Tibial nerve (tissue), 4 donors: ENCODE results near the gene NPSR1. TPM values are rescaled to one million over a fixed set of nuclear protein-coding genes. Genes with fewer than 3 reads are reported as not detected.
"Not testable (repeated sequence)": the region's sequence is repeated elsewhere in the genome, so short reads cannot be mapped to it uniquely, and the experiment has no call there.

Experiments
- DNase-seq, 2 donors: peaks; one replicate each; pipeline ENCODE4 v3.0.0-alpha.2; 2019; ENCODE audit warnings: low spot score in 2 of 2
- H3K27ac ChIP-seq, 4 donors: fragments of 200-600 bp; sonication (generic) in 3 of 4; one replicate each; pipeline ENCODE4 v1.5.1; 2017 to 2019; ENCODE audit warnings: mild to moderate bottlenecking in 1 of 4
- H3K27me3 ChIP-seq, 2 donors: fragments of 200-600 bp; sonication (generic) in 1 of 2; one replicate each; pipeline versions ENCODE4 v1.5.1 to v1.6.0; 2017 to 2019
- H3K36me3 ChIP-seq, 3 donors: fragments of 200-600 bp; sonication (generic); one replicate each; pipeline ENCODE4 v1.5.1; 2018 to 2019
- H3K4me1 ChIP-seq, 4 donors: fragments of 200-600 bp; sonication (generic) in 3 of 4; one replicate each; pipeline ENCODE4 v1.5.1; 2017 to 2019
- H3K4me3 ChIP-seq, 4 donors: fragments of 200-600 bp; sonication (generic) in 3 of 4; one replicate each; pipeline ENCODE4 v1.5.1; 2017 to 2019; ENCODE audit warnings: mild to moderate bottlenecking in 1 of 4, moderate library complexity in 1 of 4
- H3K9me3 ChIP-seq, 4 donors: fragments of 200-600 bp; sonication (generic) in 3 of 4; one replicate each; pipeline ENCODE4 v1.5.1; 2017 to 2019
- EP300 ChIP-seq, 2 donors: sonication (generic); formaldehyde crosslinking; IDR thresholded peaks; one replicate each; pipeline ENCODE4 v1.6.1; 2017; ENCODE audit warnings: antibody characterized with exemption in 2 of 2, mild to moderate bottlenecking in 1 of 2
- POLR2A ChIP-seq, 2 donors: fragments of 450-650 bp; IDR thresholded peaks; one replicate each; pipeline ENCODE4 v1.6.1; 2017; ENCODE audit warnings: antibody characterized with exemption in 2 of 2, mild to moderate bottlenecking in 2 of 2, moderate library complexity in 2 of 2
- WGBS, 2 donors: methylation state at CpG; one replicate each; pipeline ENCODE4 v1.1.5; 2018; 5-methylcytosine and 5-hydroxymethylcytosine counted together
- total RNA-seq, 4 donors: library from RNA; depleted of rRNA; stranded (reverse); fragments of >200 nt; gene quantifications; one replicate each; pipeline ENCODE4 v1.1.0, GENCODE V29; 2016
- TF ChIP-seq, protein P1 (sequence below), 5 experiments: fragments of 200-600 bp in 3 of 5; fragments of 450-650 bp in 2 of 5; sonication (generic) in 3 of 5; IDR thresholded peaks; one replicate each; pipeline ENCODE4 v1.5.1; 2016 to 2019; ENCODE audit warnings: antibody characterized with exemption in 5 of 5, mild to moderate bottlenecking in 3 of 5, moderate library complexity in 2 of 5

Gene NPSR1
- total RNA-seq, 4 donors from 2014 or later = not detected

DNA sequence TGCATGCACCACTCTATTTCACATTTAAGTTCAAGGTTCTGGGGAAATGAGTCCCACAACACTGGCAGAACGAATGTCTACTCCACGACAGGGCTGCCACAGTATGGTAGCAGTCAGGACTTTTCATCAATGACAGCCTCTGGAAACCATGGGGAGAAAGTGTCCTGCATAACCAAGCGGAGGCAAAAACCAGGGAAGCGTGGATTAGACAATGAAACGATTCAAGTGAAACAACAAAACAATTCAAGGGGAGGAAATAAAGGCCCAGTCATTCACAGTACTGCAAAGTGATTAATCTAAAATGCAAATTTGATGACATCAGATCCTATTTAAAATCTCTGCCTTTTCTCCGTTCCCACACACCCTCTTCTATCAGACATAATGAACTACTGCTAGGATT is 211.0 kb downstream of the NPSR1 start:
- TF ChIP-seq EP300 (IDR thresholded peaks at IDR 0.05) = no peak
- no peak for TF ChIP-seq POLR2A (IDR thresholded peaks at IDR 0.05)
- TF ChIP-seq, protein P1, sequence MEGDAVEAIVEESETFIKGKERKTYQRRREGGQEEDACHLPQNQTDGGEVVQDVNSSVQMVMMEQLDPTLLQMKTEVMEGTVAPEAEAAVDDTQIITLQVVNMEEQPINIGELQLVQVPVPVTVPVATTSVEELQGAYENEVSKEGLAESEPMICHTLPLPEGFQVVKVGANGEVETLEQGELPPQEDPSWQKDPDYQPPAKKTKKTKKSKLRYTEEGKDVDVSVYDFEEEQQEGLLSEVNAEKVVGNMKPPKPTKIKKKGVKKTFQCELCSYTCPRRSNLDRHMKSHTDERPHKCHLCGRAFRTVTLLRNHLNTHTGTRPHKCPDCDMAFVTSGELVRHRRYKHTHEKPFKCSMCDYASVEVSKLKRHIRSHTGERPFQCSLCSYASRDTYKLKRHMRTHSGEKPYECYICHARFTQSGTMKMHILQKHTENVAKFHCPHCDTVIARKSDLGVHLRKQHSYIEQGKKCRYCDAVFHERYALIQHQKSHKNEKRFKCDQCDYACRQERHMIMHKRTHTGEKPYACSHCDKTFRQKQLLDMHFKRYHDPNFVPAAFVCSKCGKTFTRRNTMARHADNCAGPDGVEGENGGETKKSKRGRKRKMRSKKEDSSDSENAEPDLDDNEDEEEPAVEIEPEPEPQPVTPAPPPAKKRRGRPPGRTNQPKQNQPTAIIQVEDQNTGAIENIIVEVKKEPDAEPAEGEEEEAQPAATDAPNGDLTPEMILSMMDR (IDR thresholded peaks at IDR 0.05) = no peak
- DNase-seq = no peak
- 50 to 53% methylated on average over 6 of the region's 6 CpGs for WGBS, 2 donors
- Histone ChIP-seq H3K9me3 (peaks cover 0 to 13% (median 0%) of the 10 kb centered on the region in 4 donors), H3K4me1 (no peaks in the 10 kb centered on the region), H3K36me3 (no peaks in the 10 kb centered on the region), H3K4me3 (no peak overlapping the region), H3K27ac (no peak overlapping the region), H3K27me3 (no peaks in the 10 kb centered on the region)

DNA sequence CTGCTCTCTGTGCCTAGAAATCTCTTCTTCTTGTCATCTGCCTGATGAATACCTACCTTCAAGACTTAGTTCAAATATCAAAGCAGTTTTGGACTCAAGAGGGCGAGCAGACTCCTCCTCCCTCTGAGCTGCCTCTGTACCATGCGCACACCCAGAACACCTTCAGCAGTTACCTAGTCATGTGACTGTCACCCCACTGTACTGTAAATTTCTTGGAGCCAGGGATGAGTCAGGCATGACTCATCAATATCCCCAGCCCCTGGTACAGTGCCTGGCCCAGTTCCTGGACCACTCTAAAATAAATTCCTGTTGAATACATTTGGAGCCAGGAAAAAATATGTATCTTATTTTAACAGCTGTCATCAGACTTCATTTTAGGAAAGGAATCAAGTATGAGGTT is 212.0 kb downstream of the NPSR1 start:
- 91 to 94% methylated on average over 2 of the region's 2 CpGs for WGBS, 2 donors
- peaks cover 0 to 13% (median 0%) of the 10 kb centered on the region in 4 donors for H3K9me3 ChIP-seq
- H3K36me3 ChIP-seq, H3K27ac ChIP-seq, H3K4me1 ChIP-seq, H3K27me3 ChIP-seq, H3K4me3 ChIP-seq, DNase-seq: not testable (repeated sequence)

DNA sequence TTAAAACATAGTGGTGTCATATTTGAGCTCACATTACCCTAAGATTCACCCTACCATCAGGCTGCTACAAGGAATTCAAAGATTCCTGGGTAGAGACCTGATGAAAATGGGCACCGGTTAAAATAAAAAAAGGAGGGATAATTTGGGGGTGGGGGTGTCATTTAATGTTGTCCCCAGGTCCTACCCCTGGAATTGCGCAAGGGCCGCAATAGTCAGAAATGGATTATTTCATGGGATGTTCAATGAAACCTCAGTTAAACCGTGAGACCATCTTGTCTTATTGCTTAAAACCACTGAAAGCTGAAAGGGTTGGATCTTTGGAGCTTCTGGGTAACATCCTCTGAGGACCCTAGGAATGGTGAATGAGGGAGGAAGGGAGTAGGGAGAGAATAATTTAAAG is 216.3 kb downstream of the NPSR1 start:
- DNase-seq, H3K4me3 ChIP-seq, H3K36me3 ChIP-seq, H3K27me3 ChIP-seq, H3K4me1 ChIP-seq, H3K27ac ChIP-seq: not testable (repeated sequence)
- 95 to 96% methylated on average over 4 of the region's 4 CpGs for WGBS, 2 donors
- peaks cover 0 to 13% (median 0%) of the 10 kb centered on the region in 4 donors for H3K9me3 ChIP-seq

DNA sequence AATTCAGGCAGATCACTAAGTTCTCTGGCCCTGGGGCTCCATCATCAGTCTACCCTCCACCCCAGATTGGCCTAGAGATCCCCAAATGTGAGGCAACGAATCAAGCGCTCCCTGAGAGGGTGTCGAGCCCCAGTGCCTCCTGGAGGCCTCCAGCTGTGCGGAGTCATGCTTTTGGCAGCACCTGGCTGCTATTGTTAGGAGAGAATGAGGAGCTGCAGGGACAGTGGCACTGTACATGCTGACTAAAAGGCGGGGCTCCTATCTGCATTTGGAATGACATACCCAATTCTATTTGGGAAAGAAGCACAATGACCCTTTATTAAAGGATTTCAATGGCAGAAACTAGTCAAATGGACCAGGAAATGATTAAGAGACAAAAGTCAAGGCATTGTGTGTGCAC is 217.5 kb downstream of the NPSR1 start:
- no peaks in the 10 kb centered on the region for H3K27me3 ChIP-seq
- WGBS, 2 donors = 75 to 76% methylated on average over 4 to 5 of the region's 5 CpGs
- TF ChIP-seq, protein P1 (IDR thresholded peaks at IDR 0.05) = no peak
- TF ChIP-seq POLR2A (IDR thresholded peaks at IDR 0.05) = no peak
- TF ChIP-seq EP300 (IDR thresholded peaks at IDR 0.05) = no peak
- H3K4me3 ChIP-seq = no peak overlapping the region
- H3K36me3 ChIP-seq = no peaks in the 10 kb centered on the region
- no peak for DNase-seq
- peaks cover 0 to 13% (median 0%) of the 10 kb centered on the region in 4 donors for H3K9me3 ChIP-seq
- H3K27ac ChIP-seq = no peak overlapping the region
- no peaks in the 10 kb centered on the region for H3K4me1 ChIP-seq

DNA sequence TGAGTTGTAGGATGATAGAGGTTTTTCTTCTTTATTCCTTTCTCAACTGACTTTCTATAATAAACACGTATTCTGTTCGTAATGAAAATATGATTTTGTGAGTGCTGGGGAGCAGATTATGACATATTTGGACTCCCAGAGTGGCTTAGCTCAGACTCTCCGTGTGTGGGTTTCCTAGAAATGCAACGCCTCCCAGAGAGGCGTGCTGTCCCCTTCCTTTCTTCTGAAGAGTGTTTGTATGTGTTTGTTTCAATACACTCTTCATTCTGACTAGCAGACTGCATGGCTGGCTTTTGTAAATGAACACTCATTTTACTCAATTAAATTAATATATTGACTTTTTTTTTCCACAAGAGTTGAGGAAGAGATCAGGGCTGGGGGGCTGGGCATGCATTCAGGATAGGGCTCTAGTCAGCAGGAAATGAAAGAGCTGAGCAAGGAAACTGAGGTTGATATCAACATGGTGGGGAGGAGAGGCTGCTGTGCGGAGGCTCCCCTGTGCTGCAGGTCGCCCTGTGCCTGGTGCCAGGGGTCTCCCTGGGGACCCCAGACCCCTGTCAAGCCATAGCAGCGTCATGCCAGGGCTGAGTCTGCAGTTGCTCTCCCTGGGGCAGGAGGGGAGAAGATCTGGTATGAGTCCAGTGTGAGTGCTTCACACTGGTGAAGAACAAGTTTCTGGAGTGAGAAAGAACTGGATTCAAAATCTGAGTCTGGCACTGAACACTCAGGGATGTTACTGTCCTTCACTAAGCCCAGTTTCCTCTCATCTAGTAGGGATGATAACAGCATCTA is 221.1 kb downstream of the NPSR1 start:
- H3K27me3 ChIP-seq, H3K4me1 ChIP-seq, H3K27ac ChIP-seq, H3K36me3 ChIP-seq, DNase-seq, H3K4me3 ChIP-seq: not testable (repeated sequence)
- H3K9me3 ChIP-seq = peaks cover 0 to 20% (median 0%) of the 10 kb centered on the region in 4 donors
- 43 to 54% methylated on average over 8 of the region's 8 CpGs for WGBS, 2 donors

DNA sequence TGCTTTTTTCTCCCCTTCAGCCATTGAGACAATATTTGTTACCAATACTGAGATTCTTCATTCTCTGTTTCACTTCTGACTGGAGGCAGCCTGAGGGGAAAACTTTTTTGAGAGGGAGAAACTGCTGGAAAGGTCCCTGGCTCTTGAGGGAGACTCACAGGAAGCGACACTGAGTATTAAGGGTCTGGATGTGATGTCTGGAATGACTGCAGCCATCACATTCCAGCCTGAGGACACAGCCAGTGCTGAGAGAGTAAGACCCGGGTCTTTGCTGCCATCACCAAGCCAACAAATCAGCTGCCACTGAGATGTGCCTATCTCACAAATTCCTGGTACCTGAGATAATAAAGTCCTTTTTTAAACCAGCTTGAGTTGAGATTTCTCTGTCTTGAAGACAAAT is 221.9 kb downstream of the NPSR1 start:
- WGBS, 2 donors = 70 to 86% methylated on average over 2 of the region's 2 CpGs
- no peaks in the 10 kb centered on the region for H3K4me1 ChIP-seq
- H3K27me3 ChIP-seq = no peaks in the 10 kb centered on the region
- TF ChIP-seq EP300 (IDR thresholded peaks at IDR 0.05) (no peak), POLR2A (IDR thresholded peaks at IDR 0.05) (no peak)
- peaks cover 0 to 26% (median 0%) of the 10 kb centered on the region in 4 donors for H3K9me3 ChIP-seq
- no peak overlapping the region for H3K4me3 ChIP-seq
- DNase-seq = no peak
- H3K27ac ChIP-seq = no peak overlapping the region
- no peaks in the 10 kb centered on the region for H3K36me3 ChIP-seq

DNA sequence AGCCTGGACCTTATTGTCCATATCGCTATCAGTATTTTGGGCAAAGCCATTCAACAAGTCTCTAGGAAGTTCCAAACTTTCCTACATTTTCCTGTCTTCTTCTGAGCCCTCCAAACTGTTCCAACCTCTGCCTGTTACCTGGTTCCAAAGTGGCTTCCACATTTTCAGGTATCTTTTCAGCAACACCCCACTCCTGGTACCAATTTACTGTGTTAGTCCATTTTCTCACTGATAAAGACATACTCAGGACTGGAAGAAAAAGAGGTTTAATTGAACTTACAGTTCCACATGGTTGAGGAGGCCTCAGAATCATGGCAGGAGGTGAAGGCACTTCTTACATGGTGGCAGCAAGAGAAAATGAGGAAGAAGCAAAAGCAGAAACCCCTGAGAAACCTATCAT is 225.8 kb downstream of the NPSR1 start:
- not testable (repeated sequence) for DNase-seq, H3K36me3 ChIP-seq, H3K27me3 ChIP-seq, H3K27ac ChIP-seq, H3K4me1 ChIP-seq, H3K4me3 ChIP-seq
- WGBS, 2 donors = 91 to 100% methylated on average over 1 of the region's 1 CpG
- H3K9me3 ChIP-seq = peaks cover 0 to 32% (median 0%) of the 10 kb centered on the region in 4 donors

DNA sequence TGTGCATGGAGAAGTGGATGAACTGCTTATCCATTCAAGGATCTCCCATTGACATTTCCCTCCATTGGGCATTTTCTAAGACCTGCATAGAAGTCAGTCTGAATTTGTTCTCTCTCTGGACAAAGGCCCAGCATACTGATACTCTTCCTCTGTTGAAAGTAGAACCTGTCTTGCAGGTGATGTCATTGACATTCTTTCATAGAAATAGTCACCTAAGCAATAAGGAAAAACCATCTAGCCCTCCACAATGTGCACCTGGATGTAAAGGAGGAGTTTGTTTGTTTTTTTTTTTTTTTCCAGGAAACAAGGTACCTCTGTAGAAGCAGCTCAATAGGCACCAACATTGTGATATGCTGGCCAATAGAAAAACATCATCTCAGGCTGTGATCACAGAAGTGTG is 228.8 kb downstream of the NPSR1 start:
- peaks cover 0 to 32% (median 0%) of the 10 kb centered on the region in 4 donors for H3K9me3 ChIP-seq
- no peak overlapping the region for H3K4me3 ChIP-seq
- TF ChIP-seq EP300 (IDR thresholded peaks at IDR 0.05) (no peak), POLR2A (IDR thresholded peaks at IDR 0.05) (no peak)
- TF ChIP-seq, protein P1 (IDR thresholded peaks at IDR 0.05) = no peak
- no peak for DNase-seq
- H3K27me3 ChIP-seq = no peaks in the 10 kb centered on the region
- no peak overlapping the region for H3K27ac ChIP-seq
- H3K36me3 ChIP-seq = no peaks in the 10 kb centered on the region
- H3K4me1 ChIP-seq = no peaks in the 10 kb centered on the region
